WTC11 (cell line): ENCODE measurements around the gene MINDY1. TPM values are rescaled to one million over a fixed set of nuclear protein-coding genes. Genes with fewer than 3 reads are reported as not detected.

ENCODE experiments used
- ATAC-seq: fragments of 200-7000 bp; cut with Tn5 transposase; 2 replicates; pipeline ENCODE4 v1.10.0; 2021; ENCODE audit warnings: mild to moderate bottlenecking, moderate library complexity
- CTCF ChIA-PET: fragments of 300-600 bp; sonication (Branson Sonifier 250); formaldehyde crosslinking; loops from one replicate; lab custom pipeline; 2021; ENCODE audit warnings: antibody characterized with exemption; lab: Charles Lee
- POLR2A ChIA-PET: fragments of 350-600 bp; sonication (Branson Sonifier 250); formaldehyde crosslinking; loops from one replicate; lab custom pipeline; 2021; ENCODE audit warnings: antibody characterized with exemption; lab: Charles Lee
- DNase-seq: peaks from one replicate; pipeline ENCODE4 v3.0.0; 2021; ENCODE audit warnings: low spot score
- H3K27ac Mint-ChIP-seq: 2 replicates; pipeline ENCODE4 v1.8.0; 2021; ENCODE audit warnings: mixed read lengths
- H3K27me3 Mint-ChIP-seq: 2 replicates; pipeline ENCODE4 v1.8.0; 2021; ENCODE audit warnings: low read depth, mild to moderate bottlenecking, moderate library complexity, mixed read lengths
- H3K36me3 Mint-ChIP-seq: 2 replicates; pipeline ENCODE4 v1.8.0; 2021; ENCODE audit warnings: mixed read lengths
- H3K4me1 Mint-ChIP-seq: 2 replicates; pipeline ENCODE4 v1.8.0; 2022; ENCODE audit warnings: mixed read lengths
- H3K4me3 Mint-ChIP-seq: 2 replicates; pipeline ENCODE4 v1.8.0; 2021; ENCODE audit warnings: mild to moderate bottlenecking, moderate library complexity, mixed read lengths
- H3K9me3 Mint-ChIP-seq: 2 replicates; pipeline ENCODE4 v1.8.0; 2021; ENCODE audit warnings: mixed read lengths
- CBFB ChIP-seq: sonication (generic); formaldehyde crosslinking; IDR thresholded peaks from 2 replicates; pipeline ENCODE4 v1.8.1; 2022; ENCODE audit warnings: mild to moderate bottlenecking, low read depth, missing genetic modification reagents
- ETV6 ChIP-seq: sonication (generic); formaldehyde crosslinking; IDR thresholded peaks from 2 replicates; pipeline ENCODE4 v1.8.1; 2022; ENCODE audit warnings: mild to moderate bottlenecking, missing genetic modification reagents
- GABPB1 ChIP-seq: sonication (generic); formaldehyde crosslinking; IDR thresholded peaks from 2 replicates; pipeline ENCODE4 v1.8.1; 2023; ENCODE audit warnings: mild to moderate bottlenecking, missing genetic modification reagents
- JUN ChIP-seq: sonication (generic); formaldehyde crosslinking; IDR thresholded peaks from 2 replicates; pipeline ENCODE4 v1.8.0; 2023; ENCODE audit warnings: mild to moderate bottlenecking, missing genetic modification reagents
- KAT7 ChIP-seq: sonication (generic); formaldehyde crosslinking; IDR thresholded peaks from 2 replicates; pipeline ENCODE4 v1.8.1; 2023; ENCODE audit warnings: missing genetic modification reagents, mild to moderate bottlenecking, borderline replicate concordance
- RELA ChIP-seq: sonication (generic); formaldehyde crosslinking; IDR thresholded peaks from 2 replicates; pipeline ENCODE4 v1.8.1; 2022; ENCODE audit warnings: missing genetic modification reagents, mild to moderate bottlenecking, borderline replicate concordance
- SMAD3 ChIP-seq: sonication (generic); formaldehyde crosslinking; IDR thresholded peaks from 2 replicates; pipeline ENCODE4 v1.8.0; 2022; ENCODE audit warnings: missing genetic modification reagents, mild to moderate bottlenecking, borderline replicate concordance
- TCF7 ChIP-seq: sonication (generic); formaldehyde crosslinking; IDR thresholded peaks from 2 replicates; pipeline ENCODE4 v1.8.0; 2022; ENCODE audit warnings: mild to moderate bottlenecking, low read depth, missing genetic modification reagents, moderate library complexity
- ZNF219 ChIP-seq: sonication (generic); formaldehyde crosslinking; IDR thresholded peaks from 2 replicates; pipeline ENCODE4 v1.8.0; 2023; ENCODE audit warnings: missing genetic modification reagents, mild to moderate bottlenecking, borderline replicate concordance
- ZNF416 ChIP-seq: fragments of 250-450 bp; sonication (Bioruptor Pico); IDR thresholded peaks from 2 replicates; pipeline ENCODE4 v1.9.0; 2021; ENCODE audit warnings: mild to moderate bottlenecking, inconsistent platforms
- total RNA-seq: library from RNA; stranded (reverse); gene quantifications from 3 replicates; pipeline ENCODE4 v1.2.3, GENCODE V29; 2021
- TF ChIP-seq, protein P1 (sequence below): fragments of 250-450 bp; sonication (Bioruptor Pico); IDR thresholded peaks from 2 replicates; pipeline ENCODE4 v1.9.0; 2021; ENCODE audit warnings: mild to moderate bottlenecking, borderline replicate concordance
- TF ChIP-seq, protein P2 (sequence below): sonication (generic); formaldehyde crosslinking; IDR thresholded peaks from 2 replicates; pipeline ENCODE4 v1.8.0; 2022; ENCODE audit warnings: missing genetic modification reagents
- TF ChIP-seq, protein P3 (sequence below): sonication (generic); formaldehyde crosslinking; IDR thresholded peaks from 2 replicates; pipeline ENCODE4 v1.8.1; 2022; ENCODE audit warnings: missing genetic modification reagents, borderline replicate concordance

The MINDY1 gene
- total RNA-seq, 1 experiment from 2014 or later = 10.1 TPM

DNA sequence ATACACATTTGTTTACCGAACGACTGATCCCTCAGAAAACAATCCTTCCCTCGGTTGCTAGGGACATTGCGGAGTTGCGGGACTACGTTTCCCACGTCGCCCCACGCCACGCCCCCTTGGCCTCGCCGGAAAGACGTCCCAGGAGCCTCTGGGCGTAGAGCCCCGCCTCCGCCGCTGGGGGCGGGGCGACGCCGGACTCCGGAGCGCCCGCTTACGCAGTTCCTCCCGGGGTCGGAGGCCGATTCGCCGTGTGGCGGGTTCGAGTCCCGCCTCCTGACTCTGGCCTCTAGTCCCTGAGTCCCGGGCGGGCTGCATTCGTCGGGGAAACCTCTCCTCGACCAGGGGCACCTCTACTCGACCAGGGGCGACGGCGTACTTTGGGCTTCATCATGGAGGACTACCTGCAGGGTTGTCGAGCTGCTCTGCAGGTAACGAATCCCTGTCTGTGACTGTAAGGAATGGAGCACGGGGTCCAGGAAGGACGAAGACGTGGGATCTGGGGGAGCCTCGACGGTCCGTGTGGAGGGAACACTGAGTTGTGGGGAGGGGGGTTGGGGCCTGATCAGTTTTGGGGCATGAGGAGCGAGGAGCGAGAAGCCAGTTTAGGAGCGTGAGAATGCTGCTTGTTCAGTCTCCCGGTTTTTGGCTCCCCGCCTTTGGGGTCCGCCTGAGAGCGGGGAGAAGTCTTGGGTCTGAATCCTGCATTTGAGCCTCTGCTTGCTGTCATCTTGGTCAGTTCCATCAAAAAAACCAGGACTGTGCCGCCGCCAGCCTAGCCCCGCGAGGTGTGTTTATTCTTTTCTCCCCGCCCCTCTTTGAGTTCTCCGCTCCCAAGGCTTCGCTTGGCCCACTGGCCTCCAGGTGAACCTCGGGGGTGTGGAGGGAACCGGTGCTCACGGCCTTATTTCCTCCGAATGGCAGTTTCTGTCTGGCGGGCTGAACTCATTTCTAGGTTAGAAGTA lies 1.8 kb upstream of the MINDY1 start, which contains the start of gene PRUNE1 (continued):
- TF ChIP-seq, protein P1, sequence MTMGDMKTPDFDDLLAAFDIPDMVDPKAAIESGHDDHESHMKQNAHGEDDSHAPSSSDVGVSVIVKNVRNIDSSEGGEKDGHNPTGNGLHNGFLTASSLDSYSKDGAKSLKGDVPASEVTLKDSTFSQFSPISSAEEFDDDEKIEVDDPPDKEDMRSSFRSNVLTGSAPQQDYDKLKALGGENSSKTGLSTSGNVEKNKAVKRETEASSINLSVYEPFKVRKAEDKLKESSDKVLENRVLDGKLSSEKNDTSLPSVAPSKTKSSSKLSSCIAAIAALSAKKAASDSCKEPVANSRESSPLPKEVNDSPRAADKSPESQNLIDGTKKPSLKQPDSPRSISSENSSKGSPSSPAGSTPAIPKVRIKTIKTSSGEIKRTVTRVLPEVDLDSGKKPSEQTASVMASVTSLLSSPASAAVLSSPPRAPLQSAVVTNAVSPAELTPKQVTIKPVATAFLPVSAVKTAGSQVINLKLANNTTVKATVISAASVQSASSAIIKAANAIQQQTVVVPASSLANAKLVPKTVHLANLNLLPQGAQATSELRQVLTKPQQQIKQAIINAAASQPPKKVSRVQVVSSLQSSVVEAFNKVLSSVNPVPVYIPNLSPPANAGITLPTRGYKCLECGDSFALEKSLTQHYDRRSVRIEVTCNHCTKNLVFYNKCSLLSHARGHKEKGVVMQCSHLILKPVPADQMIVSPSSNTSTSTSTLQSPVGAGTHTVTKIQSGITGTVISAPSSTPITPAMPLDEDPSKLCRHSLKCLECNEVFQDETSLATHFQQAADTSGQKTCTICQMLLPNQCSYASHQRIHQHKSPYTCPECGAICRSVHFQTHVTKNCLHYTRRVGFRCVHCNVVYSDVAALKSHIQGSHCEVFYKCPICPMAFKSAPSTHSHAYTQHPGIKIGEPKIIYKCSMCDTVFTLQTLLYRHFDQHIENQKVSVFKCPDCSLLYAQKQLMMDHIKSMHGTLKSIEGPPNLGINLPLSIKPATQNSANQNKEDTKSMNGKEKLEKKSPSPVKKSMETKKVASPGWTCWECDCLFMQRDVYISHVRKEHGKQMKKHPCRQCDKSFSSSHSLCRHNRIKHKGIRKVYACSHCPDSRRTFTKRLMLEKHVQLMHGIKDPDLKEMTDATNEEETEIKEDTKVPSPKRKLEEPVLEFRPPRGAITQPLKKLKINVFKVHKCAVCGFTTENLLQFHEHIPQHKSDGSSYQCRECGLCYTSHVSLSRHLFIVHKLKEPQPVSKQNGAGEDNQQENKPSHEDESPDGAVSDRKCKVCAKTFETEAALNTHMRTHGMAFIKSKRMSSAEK (CRISPR knock-in tag) = no peak
- TF ChIP-seq GABPB1 (CRISPR knock-in tag) = peak; percentile 47; the same call in 1 of the 2 replicates
- TF ChIP-seq, protein P2, sequence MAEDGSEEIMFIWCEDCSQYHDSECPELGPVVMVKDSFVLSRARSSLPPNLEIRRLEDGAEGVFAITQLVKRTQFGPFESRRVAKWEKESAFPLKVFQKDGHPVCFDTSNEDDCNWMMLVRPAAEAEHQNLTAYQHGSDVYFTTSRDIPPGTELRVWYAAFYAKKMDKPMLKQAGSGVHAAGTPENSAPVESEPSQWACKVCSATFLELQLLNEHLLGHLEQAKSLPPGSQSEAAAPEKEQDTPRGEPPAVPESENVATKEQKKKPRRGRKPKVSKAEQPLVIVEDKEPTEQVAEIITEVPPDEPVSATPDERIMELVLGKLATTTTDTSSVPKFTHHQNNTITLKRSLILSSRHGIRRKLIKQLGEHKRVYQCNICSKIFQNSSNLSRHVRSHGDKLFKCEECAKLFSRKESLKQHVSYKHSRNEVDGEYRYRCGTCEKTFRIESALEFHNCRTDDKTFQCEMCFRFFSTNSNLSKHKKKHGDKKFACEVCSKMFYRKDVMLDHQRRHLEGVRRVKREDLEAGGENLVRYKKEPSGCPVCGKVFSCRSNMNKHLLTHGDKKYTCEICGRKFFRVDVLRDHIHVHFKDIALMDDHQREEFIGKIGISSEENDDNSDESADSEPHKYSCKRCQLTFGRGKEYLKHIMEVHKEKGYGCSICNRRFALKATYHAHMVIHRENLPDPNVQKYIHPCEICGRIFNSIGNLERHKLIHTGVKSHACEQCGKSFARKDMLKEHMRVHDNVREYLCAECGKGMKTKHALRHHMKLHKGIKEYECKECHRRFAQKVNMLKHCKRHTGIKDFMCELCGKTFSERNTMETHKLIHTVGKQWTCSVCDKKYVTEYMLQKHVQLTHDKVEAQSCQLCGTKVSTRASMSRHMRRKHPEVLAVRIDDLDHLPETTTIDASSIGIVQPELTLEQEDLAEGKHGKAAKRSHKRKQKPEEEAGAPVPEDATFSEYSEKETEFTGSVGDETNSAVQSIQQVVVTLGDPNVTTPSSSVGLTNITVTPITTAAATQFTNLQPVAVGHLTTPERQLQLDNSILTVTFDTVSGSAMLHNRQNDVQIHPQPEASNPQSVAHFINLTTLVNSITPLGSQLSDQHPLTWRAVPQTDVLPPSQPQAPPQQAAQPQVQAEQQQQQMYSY = no peak
- TF ChIP-seq CBFB = no peak
- TF ChIP-seq ETV6 = peak; percentile 55; the same call in 1 of the 2 replicates
- TF ChIP-seq JUN (CRISPR knock-in tag) = no peak
- no peak for TF ChIP-seq ZNF219 (CRISPR knock-in tag)
- no peak for TF ChIP-seq TCF7
- TF ChIP-seq KAT7 (CRISPR knock-in tag) = peak; percentile 82; the same call in 1 of the 2 replicates
- TF ChIP-seq, protein P3, sequence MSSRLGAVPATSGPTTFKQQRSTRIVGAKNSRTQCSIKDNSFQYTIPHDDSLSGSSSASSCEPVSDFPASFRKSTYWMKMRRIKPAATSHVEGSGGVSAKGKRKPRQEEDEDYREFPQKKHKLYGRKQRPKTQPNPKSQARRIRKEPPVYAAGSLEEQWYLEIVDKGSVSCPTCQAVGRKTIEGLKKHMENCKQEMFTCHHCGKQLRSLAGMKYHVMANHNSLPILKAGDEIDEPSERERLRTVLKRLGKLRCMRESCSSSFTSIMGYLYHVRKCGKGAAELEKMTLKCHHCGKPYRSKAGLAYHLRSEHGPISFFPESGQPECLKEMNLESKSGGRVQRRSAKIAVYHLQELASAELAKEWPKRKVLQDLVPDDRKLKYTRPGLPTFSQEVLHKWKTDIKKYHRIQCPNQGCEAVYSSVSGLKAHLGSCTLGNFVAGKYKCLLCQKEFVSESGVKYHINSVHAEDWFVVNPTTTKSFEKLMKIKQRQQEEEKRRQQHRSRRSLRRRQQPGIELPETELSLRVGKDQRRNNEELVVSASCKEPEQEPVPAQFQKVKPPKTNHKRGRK (CRISPR knock-in tag) = no peak
- no peak for TF ChIP-seq SMAD3 (CRISPR knock-in tag)

DNA sequence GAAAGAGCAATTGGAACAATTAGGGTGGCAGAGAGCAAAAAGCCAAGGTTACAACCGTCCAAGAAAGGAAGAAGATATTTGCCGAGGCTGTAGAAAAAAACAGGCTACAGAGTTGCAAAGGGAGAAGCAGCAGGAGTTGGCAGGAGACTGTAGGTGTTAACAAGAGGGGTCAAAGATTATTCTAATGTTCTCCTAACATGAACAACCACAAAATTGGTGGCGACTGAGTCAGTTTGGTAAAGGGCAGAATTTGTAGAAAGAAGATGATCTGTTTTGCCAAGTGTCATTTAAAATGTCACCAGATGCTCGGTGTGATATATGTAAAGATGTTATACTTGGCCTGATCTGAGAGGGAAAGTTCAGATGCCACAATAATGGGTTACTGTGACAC lies 1.1 kb upstream of the MINDY1 start:
- Mint-ChIP-seq H3K27me3 (no peaks in the 10 kb centered on the region), H3K36me3 (no peaks in the 10 kb centered on the region), H3K4me3 (peak overlapping the region; percentile 94), H3K9me3 (no peaks in the 10 kb centered on the region), H3K27ac (peak overlapping the region; percentile 99), H3K4me1 (peaks cover 38% of the 10 kb centered on the region)
- ChIA-PET POLR2A (no interaction called here), CTCF (interaction anchor here (1.0 kb wide), 1 partner anchor 17 kb away, joined by 4 read pairs; no protein-coding TSS in a partner anchor)
- no peak for TF ChIP-seq SMAD3 (CRISPR knock-in tag)
- TF ChIP-seq RELA (CRISPR knock-in tag) = no peak
- TF ChIP-seq ZNF416 (CRISPR knock-in tag) = no peak
- ATAC-seq (no peak), DNase-seq (no peak)
